CD1c-positive myeloid dendritic cell (primary cell): ENCODE results near the gene THOC5.
A peak's percentile ranks its signal among the peaks of the same experiment; 100 is the strongest.

ENCODE experiments used
- DNase-seq: peaks from one replicate; pipeline ENCODE4 v3.0.0-alpha.2; 2016; ENCODE audit errors: extremely low spot score

Gene THOC5

DNA sequence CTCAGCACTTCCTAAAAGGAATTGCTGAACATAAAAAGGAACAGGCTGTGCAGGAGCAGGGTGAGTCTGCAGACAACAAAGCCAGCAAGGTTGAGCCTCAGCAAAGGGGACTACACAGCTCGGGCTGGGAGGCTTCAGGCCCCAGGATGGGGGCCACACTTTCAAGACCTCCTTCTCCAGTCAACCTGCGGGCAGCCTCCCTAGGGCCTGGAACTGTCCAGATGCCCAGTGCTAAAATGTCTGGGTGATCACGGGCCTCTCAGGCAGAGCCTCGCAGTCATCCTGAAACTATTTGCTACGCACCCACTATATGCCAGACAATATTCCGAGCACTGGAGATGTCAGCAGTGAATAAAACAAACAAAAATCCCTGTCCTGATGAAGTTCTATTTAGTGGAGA is 77.4 kb downstream of the THOC5 start:
- no peak for DNase-seq

DNA sequence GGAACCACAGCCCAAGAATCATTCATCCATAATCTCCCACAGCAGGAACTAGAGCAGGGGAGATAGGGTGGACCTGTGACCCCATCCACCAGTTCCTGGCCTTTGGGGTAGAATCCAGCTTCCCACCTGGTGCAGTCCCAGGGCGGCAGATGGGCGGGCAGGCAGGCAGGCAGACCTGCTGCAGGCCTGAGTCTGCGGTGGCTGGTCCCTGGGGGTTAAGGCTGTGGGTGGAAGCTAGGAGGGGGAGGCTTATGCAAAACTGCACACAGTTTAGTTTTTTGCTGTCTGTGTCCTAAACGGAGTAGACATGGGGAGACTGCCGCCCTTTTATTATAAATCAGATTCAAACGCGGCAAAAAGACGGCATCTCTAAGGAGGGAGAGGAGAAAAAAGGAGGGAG is 78.0 kb downstream of the THOC5 start:
- no peak for DNase-seq

DNA sequence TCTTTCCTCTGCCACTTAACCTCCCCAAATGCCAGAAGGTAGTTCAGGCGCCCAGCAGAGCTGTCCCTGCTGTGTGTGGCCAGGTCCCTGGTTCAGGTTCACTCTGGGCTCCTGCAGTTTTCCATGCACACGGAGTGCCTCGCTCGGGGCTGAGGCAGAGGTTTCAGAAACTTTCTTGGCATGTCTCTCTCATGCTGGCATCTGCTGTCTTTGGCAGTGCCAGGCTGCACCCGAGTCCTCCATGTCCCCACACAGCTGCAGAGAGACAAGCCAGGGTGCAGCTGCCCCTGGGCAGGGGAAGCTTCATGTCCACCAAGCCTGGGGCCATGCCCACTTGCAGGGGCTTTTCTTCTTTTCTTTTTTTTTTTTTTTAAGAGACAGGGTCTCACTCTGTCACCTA is 80.6 kb downstream of the THOC5 start:
- DNase-seq = no peak

DNA sequence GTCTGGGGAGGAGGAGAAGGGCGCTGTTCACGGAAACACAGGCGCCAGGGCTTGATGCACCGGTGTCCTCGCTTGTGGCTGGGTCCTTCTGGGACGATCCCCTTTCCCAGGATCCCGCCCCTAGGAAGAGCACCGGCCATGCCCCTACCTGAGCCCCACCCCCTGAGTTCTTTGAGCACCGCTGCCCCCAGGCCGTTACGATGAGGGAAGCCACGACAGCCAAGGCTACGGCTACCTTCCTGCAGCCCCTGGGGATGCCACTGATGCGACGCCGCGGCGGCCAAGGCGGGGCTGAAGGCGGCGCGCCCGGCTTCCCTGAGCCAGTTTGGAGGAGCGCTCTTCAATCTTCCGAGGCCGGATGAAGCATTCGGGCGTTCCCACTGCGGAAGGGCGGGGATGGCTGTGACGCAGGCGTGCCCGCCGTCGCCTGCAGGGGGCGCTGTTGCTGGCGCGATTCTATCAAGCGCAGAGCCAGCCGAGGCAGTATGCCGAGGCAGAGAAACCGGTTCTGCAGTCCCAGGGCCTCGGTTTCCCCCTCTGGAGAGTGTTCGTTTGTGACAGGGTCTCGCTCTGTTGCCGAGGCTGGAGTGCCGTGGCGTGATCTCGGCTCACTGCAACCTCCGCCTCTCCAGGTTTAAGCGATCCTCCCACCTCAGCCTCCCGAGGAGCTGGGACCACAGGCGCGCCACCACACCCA is 83.2 kb downstream of the THOC5 start:
- DNase-seq = peak; percentile 80

DNA sequence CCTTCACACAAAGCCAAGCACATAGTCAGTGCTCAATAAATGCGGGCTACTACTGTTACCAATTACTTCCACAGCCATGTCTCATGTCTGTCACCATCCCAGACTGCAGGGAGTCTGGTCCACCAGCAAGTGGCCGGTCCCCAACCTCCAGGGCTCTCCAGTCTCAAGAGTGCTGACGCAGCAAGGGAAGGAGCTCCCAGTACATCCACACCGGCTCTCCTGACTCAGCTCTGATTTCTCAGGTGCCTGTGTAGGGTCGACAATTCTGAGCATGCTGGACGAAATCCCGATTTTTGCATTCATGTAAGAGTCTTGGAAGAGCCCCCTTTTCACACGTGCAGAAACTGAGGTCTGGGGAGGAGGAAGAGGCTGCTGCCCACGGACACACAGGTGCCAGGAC is 83.8 kb downstream of the THOC5 start:
- DNase-seq = no peak

DNA sequence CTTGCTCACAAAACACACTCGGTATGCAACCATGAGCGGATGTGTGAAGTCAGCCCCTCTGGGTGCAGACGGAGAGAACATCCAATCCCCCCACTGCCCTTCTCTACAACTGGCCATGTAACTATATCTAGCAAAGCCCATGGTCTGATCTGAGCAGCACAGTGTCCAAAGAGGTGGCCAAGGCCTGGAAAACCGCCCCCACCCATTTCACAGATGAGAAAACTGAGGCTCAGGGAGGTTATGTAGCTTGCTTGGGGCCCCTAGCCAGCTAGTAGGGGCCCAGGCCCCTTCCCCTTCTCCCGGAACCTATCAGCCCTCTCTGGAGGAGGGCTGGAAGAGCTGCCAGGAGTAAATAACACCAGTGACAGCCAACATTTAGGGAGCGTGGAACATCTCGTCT is 89.0 kb downstream of the THOC5 start:
- DNase-seq = no peak

DNA sequence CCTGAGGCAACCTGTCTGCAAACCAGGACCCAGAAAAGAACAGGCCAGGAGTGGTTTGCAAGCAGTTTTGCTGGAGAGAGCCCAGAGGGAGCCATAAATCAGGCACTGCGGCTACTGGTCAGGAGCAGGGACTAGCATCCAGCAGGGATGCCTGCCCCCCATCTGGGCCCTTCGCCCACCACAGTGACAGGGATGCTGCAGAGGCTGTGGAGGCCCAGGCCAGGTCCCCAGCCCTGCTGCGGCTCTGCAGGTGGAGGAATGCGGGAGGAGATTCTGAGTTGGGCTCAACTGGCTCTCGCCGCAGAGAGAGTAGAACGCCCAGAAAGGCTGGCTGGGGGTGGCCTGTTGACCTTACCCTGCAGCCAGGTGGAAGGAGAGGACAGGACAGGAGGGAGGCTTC is 89.9 kb downstream of the THOC5 start:
- no peak for DNase-seq

DNA sequence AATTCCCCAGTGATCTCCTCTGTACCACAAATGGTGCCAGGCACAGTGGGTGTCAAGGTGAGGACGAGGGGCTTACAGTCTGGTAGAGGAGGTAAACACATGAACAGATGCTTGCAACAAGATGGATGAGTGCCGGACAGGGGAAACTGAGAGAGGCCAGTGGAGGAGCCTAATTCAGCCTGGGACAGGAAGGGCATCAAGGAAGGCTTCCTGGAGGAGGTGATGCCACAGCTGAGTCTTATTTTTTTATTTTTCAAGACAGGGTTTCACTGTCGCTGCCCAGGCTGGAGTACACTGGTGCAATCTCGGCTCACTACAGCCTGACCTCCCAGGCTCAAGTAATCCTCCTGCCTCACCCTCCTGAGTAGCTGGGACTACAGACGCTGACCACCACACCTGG is 92.3 kb downstream of the THOC5 start:
- no peak for DNase-seq

DNA sequence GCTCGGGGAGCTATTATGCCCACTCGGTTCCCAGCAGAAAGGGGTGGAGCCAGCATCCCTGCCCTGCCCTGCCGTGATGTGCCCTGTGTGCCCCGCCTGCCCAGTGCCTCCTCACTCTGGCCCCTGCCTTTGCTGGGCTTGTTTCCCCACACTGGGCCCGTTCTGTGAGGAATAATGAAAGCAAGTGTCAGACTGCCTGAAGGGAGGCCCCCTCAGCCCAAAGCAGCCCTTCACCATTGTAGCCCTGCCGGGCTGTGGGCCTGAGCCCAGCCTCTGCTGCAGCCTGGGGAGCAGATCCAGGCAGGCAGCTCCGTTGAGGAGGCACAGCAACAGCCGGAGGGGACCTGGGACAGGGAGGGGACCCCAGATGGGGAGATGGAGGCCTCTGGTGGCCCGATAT is 93.8 kb downstream of the THOC5 start:
- DNase-seq = no peak

DNA sequence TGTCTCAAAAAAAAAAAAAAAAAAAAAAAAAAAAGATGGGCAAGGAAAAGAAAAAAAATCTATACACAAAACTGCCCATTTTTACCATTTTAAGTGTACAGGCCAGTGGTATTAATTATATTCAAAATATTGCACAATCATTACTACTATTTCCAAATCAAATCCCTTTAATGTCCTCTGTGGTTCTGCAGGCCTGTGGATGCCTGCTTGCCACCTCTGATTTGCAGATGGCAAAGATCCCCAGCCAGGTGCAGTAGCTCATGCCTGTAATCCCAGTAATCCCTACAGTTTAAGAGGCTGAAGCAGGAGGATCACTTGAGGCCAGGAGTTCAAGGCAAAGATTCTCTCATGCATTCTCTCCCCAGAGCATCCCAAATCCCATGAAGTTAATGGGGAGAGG is 95.0 kb downstream of the THOC5 start:
- DNase-seq = no peak

DNA sequence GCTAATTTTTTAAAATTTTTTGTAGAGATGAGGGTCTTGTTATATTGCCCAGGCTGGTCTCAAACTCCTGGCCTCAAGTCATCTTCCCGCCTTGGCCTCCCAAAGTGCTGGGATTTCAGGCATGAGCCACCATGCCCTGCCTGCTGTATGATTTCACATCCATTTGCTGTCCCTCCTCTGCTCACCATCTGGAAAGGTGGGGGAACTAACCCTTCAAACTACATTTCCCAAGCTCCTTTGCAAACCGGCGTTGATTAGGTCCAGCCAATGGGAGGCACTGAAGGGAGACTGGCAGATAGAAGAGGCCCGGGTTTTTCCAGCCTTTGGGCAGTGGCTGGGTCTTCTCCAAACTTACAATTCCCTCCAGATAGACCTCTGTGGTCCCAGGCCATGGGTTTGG is 95.8 kb downstream of the THOC5 start:
- peak; percentile 38 for DNase-seq

DNA sequence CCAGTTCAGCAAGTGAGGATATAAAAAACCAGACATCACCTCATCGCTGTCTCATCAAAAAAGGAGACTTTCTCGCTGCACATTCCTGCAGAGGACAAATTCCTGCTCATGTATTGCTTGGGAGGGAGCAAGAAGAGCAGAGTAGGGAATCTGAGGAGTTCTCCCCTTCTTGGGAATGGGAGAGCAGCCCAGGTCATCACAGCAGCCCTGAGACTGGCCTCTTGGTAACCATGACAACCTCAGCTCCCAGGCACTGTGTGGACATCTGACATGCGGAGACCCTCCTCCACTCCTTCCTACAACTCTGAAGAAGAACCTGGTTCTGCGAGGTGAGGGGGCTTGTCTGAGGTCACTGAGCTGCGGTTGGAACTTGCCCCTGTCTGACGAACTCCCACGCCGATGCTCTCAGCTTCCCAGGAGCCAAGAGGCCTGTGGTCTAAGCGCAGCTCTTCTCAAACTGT is 97.3 kb downstream of the THOC5 start:
- no peak for DNase-seq
